Measurements from ENCODE around the gene CIBAR2.

The CIBAR2 gene

GRCh38 chr16:85101956-85102630, 10.2 kb downstream of the CIBAR2 start:
- H3K4me3 Mint-ChIP-seq = no peak overlapping the region
- H3K27me3 Mint-ChIP-seq (ENCODE audit: low read depth) = peaks cover 22% of the 10 kb centered on the region
- no peak overlapping the region for H3K27ac Mint-ChIP-seq
- TF ChIP-seq CTCF (IDR thresholded peaks at IDR 0.05; ENCODE audit: unreplicated experiment in 3 of 3) = no peak
- H3K36me3 Mint-ChIP-seq (ENCODE audit: low read depth) = no peaks in the 10 kb centered on the region
- peaks cover 7% of the 10 kb centered on the region for H3K4me1 Mint-ChIP-seq
- no peaks in the 10 kb centered on the region for H3K9me3 Mint-ChIP-seq

- no peaks in the 10 kb centered on the region for H3K36me3 Mint-ChIP-seq (ENCODE audit: low read depth)
- no peak overlapping the region for H3K27ac Mint-ChIP-seq
- H3K27me3 Mint-ChIP-seq (ENCODE audit: low read depth) = peaks cover 22% of the 10 kb centered on the region
- no peak overlapping the region for H3K4me3 Mint-ChIP-seq
- peaks cover 7% of the 10 kb centered on the region for H3K4me1 Mint-ChIP-seq
- no peaks in the 10 kb centered on the region for H3K9me3 Mint-ChIP-seq
- TF ChIP-seq CTCF (IDR thresholded peaks at IDR 0.05; ENCODE audit: unreplicated experiment in 3 of 3) = no peak
Observed at GRCh38 chr16:85100265-85100664, 12.0 kb downstream of the CIBAR2 start.

GRCh38 chr16:85098565-85098964, 13.7 kb downstream of the CIBAR2 start:
- peaks cover 4% of the 10 kb centered on the region for H3K4me1 Mint-ChIP-seq
- H3K36me3 Mint-ChIP-seq (ENCODE audit: low read depth) = no peaks in the 10 kb centered on the region

DNA sequence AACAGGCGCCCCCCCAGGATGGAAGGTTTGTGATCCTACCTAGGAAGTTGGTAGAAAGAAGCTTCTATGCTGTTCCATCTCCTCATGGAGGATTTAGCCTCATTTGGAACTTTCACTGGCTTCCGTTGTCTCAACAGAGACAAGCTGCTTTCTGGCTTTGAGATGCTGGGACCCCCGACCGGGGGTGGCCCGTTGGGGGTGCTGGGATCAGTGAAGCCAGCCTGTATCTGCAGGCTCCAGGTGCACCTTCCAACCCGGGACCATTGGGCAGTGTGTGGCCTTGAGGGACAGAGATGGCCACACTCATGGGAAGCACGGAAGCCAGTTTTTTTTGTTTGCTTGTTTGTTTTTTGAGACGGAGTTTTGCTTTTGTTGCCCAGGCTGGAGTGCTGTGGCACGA, 15.4 kb downstream of the CIBAR2 start:
- Mint-ChIP-seq H3K27me3 (ENCODE audit: low read depth) (peaks cover 20% of the 10 kb centered on the region), H3K36me3 (ENCODE audit: low read depth) (no peaks in the 10 kb centered on the region), H3K4me3 (no peak overlapping the region), H3K27ac (no peak overlapping the region), H3K9me3 (no peaks in the 10 kb centered on the region), H3K4me1 (no peaks in the 10 kb centered on the region)
- TF ChIP-seq CTCF (IDR thresholded peaks at IDR 0.05; ENCODE audit: unreplicated experiment in 3 of 3) = no peak

More at GRCh38 chr16:85098565-85098964, 13.7 kb downstream of the CIBAR2 start:
- no peak for TF ChIP-seq CTCF (IDR thresholded peaks at IDR 0.05; ENCODE audit: unreplicated experiment in 3 of 3)
- Mint-ChIP-seq H3K27ac (no peak overlapping the region), H3K9me3 (no peaks in the 10 kb centered on the region), H3K27me3 (ENCODE audit: low read depth) (peaks cover 27% of the 10 kb centered on the region), H3K4me3 (peak overlapping the region in 1 of 3 experiments; percentile 13)

DNA sequence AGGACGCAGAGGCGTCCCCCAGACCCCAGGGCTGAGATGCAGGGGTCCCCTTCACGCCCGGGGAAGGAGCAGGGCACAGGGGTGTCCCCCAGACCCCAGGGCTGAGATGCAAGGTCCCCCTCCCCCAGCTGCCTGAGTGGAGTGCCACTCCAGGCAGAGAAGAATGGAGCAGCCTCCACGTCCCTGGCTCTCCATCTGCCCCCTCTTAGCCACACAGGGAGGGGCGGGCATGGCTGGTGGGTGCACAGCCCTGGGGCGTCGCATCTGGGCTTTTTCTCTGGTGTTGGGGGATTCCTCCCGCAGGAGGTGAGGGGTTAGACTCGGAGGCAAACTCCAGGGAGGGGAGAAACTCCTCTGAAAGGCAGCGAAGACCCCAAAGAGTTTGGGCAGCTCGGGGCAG, 17.5 kb downstream of the CIBAR2 start:
- Mint-ChIP-seq H3K4me1 (peaks cover 13% of the 10 kb centered on the region), H3K4me3 (no peak overlapping the region), H3K36me3 (ENCODE audit: low read depth) (no peaks in the 10 kb centered on the region), H3K27ac (no peak overlapping the region), H3K27me3 (ENCODE audit: low read depth) (peaks cover 25% of the 10 kb centered on the region), H3K9me3 (no peaks in the 10 kb centered on the region)
- TF ChIP-seq CTCF (IDR thresholded peaks at IDR 0.05; ENCODE audit: unreplicated experiment in 3 of 3) = no peak

DNA sequence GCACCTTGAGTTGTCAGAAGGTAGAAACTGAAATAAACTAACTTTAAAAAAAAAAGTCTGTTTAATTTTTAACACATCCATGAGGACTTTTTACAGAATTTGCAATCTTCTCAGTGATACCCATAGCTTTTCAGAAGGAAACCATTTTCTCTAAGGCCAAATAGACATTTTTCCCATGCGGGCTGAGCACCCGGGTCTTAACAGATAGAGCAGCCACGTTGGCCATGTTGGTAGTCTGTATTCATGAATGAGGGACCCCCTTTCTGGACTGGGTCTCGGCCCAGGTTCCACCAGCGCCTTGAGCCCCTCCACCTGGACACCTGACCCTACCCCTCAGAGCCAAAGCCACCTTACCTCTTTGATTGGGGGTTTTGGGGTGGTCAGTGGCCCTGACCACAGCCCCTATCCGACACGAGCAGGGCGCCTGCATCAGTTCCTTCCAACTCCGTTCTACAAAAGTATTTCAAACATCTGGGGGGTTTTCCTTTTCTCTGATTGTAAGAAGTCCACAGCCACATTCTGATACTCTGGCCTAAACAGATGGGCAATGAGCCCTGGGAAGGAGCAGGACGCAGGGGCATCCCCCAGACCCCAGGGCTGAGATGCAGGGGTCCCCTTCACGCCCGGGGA, 18.0 kb downstream of the CIBAR2 start:
- Mint-ChIP-seq H3K4me1 (peaks cover 16% of the 10 kb centered on the region), H3K27me3 (ENCODE audit: low read depth) (peaks cover 27% of the 10 kb centered on the region), H3K4me3 (no peak overlapping the region), H3K27ac (no peak overlapping the region), H3K36me3 (ENCODE audit: low read depth) (no peaks in the 10 kb centered on the region), H3K9me3 (no peaks in the 10 kb centered on the region)
- no peak for TF ChIP-seq CTCF (IDR thresholded peaks at IDR 0.05; ENCODE audit: unreplicated experiment in 3 of 3)
